SW480 (cell line): Measurements from ENCODE around the gene BRD4.
A peak's percentile ranks its signal among the peaks of the same experiment; 100 is the strongest.

Experiments used
- DNase-seq: peaks from one replicate; pipeline ENCODE4 v3.0.0-alpha.2; 2016; ENCODE audit warnings: low spot score

BRD4 gene

GRCh38 chr19:15248106-15248505, 84.2 kb downstream of the BRD4 start:
- no peak for DNase-seq

DNA sequence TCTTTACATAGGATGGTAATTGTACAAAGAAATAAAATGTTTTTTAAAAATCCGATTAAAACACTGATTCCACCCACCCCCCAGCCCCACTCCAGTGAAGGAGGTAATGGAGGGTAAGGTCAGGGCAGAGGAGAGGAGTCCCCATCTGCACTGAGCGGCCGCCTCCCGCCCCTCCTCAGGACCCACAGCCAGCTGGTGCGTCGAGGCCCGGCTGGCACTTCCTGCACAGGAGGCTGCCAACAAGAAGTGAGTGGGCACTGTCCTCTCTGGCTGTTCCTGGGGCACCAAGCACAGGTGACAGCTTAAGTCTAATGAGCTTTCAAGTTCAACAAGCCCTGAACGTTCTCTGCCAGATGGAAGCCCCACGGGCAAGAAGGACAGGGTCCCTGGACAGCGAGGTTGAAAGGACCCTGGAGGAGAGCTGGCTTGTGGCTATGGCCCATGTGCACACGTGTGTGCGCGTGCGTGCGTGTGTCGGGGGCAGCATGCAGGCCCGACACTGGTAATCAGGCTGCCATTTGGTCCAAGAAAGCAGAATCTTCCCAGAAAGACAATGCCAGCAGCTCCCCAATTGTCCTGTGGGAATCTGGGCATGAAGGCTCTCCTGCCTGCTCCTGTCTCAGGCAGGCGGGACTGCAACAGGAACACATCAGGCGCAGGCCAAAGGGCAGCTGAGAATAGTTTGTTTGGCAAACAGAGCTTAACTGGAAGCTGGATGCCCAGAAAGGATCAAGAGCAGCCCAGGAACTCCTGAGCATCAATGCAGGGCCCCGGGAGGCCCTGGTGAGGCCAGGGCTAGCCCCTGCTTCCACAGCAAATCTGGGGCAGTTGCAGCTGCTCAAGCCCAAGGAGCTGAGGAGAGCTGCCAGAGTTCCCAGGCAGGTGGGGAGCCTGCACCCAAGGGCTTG, 85.0 kb downstream of the BRD4 start:
- no peak for DNase-seq

GRCh38 chr19:15246198-15246481, 86.2 kb downstream of the BRD4 start:
- DNase-seq, result no peak

DNA sequence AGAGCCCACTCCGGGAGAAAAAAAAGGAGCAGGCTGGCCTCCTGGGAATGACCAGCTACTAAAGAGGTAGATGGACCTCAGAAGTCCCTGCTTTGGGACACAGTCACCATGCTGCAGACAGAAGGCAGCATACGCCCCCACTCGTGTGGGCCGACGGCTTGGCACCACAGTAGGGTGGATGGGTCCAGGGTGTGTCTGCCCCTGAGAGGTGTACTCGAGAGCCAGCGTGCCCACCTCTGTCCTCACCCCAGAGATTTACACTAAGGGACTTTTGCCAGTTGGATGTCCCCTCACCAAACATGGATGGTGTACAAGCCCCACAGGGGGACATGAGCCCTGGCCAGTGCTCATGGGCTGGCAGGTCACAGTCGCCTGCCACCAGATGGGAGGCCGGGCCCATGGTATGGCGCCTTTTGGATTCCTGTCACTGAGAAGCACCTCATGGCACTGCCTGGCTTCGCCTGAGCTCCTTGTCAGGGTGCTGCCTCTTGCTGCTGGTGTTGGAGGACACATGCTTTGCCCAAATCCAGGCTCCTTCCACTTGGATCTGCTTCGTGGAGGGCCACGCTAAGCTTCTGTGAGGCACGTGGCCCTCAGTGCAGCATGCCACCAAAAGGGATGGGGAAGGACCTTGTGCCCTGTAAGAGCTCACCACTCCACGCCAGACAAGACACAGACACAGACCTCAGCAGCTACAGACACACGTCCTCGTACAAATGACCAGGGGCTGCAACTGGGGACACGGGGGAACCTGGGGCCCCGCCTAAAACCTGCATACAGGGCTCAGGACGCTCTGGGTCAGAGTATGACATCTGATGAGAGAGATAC, 86.8 kb downstream of the BRD4 start:
- no peak for DNase-seq

- no peak for DNase-seq
Observed at GRCh38 chr19:15244808-15245207, 87.5 kb downstream of the BRD4 start.

DNA sequence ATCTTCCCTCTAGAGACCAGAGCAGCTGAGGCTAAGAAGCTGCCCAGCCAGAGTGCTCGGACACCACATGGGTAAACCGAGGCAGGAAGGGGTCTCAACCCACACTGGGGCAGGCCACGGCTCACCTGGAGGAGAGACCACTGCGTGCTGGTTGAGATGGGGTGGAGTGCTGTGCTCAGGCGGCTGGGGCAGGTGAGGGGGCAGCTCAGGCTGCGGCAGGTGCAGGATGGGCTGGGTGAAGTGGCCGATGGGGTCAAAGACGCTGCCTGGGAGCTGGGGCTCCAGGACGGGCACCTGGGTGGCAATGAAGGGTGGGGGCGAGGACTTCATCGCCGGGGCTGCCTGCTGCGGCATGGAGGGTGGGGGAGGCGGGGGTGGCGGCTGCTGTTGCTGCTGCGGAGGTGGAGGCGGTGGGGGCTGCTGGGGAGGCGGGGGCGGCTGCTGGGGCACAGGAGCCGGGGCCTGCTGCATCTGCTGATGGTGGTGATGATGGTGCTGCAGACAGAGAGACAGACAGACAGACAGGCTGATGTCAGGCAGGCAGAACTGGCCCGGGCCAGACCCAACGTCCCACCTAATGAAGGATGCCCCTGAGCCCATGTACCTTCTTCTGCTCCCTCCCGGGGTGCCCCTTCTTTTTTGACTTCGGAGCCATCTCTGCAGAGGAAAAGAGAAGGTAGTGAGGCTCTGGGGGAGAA, 88.1 kb downstream of the BRD4 start:
- no peak for DNase-seq

DNA sequence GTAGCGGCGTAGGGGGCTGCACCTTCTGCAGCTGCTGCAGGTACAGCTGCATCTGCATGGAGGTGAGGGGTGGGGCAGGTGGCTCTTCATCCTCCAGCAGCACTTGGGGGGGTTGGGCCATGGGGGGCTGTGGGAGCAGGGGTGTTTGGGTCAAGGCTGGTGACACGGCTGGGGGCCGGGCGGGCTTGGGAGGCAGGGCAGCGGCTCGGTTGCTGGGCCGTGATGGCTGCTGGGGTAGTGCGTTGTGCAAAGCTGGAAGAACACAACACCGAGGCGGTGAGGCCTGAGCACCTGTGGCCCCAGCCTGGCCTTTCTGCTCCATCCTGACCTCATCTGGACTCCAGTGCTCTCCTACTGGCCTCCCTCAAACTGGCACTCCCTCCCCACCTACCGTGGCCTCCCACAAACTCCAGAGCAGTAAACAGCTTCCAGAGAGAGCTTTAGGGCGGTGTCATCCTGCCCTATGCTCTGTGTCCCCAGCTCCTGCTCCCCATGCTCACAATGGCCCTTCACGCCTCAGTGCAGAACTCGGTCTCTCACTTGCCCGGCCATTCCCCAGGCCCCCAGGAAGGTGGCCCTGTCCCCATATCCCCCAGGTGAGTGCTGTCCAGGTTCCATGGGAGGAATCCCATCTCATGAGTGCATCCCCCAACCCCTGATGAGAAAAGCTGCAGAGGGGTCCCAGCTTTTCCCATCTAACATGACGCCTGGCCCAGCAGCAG, 88.9 kb downstream of the BRD4 start:
- no peak for DNase-seq

- DNase-seq, result no peak
Observed at GRCh38 chr19:15241259-15241910, 91.0 kb downstream of the BRD4 start.

GRCh38 chr19:15240515-15240914, 91.8 kb downstream of the BRD4 start:
- no peak for DNase-seq

- DNase-seq, result no peak
Observed at GRCh38 chr19:15239337-15239949, 92.9 kb downstream of the BRD4 start.

DNA sequence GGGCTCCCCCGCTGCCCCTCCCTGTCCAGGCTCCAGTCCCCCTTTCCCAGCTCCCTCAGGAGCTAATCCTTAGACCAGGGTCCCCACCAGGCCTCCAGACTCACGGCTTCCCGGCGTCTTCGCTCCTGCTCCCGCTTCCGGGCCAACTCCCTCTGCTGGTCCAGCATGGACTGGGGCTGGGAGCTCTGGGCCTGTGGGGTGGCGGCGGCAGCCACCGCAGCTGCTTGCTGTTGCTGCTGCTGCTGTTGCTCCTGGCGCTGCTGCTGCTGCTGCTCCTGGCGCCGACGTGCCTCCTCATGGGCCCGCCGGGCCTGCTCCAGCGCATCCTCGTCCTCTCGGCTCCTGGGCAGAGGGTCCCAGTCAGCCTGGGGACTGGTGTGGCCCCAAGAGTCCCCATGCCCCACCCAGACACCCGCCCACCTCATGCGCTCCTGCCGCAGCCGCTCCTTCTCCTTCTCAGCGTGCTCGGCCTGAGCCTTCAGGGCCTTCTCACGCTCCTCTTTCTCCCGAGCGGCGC, 93.6 kb downstream of the BRD4 start:
- DNase-seq, result no peak

- no peak for DNase-seq
Observed at GRCh38 chr19:15237759-15238638, 94.3 kb downstream of the BRD4 start.

- DNase-seq, result no peak
Observed at GRCh38 chr19:15236886-15237285, 95.5 kb downstream of the BRD4 start.

DNA sequence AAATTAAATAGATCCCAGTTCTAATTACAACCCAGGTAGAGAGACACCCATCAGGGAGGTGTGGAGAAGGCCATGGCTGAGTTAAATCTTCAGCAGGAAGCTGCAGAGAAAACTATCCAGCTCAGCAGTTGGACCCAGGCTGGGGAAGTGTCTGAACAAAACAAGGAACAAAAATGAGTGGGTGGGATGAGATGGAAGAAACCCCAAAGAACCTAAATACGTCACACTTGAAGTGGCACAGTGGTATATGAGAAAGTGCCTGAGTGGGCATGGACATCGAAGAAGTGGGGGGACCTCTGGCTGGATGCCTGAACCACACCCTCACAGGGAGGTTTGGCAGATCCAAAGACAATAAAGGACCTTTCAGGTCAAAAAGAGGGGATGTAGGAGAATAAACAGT, 96.6 kb downstream of the BRD4 start:
- no peak for DNase-seq

DNA sequence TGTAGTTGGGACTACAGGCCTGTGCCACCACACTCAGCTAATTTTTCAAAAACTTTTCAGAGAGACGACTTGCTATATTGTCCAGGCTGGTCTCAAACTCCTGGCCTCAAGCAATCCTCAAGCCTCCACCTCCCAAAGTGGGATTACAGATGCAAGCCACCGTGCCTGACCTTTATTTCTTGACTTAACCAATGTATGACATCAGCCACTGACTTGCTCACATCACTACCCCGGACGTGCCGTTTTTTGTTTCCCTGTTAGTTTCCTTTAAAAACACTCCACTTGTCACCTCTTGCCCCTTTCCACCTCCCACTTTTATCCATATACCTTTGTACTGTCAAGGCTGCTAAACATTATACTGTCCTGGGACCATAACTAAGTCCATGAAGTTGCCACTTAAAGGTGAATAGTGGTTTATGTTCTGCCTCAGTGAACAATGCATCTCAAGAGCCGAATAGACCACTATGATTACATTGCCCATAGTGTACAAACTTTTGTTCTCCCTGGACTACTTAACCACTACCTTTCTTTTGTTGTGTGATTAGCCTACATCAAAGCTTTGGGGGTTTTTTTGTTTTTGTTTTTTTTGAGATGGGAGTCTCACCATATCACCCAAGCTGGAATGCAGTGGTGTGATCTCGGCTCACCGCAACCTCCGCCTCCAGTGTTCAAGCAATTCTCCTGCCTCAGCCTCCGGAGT, 97.8 kb downstream of the BRD4 start:
- DNase-seq, result peak; percentile 97

GRCh38 chr19:15231271-15231670, 101.1 kb downstream of the BRD4 start:
- DNase-seq, result no peak

DNA sequence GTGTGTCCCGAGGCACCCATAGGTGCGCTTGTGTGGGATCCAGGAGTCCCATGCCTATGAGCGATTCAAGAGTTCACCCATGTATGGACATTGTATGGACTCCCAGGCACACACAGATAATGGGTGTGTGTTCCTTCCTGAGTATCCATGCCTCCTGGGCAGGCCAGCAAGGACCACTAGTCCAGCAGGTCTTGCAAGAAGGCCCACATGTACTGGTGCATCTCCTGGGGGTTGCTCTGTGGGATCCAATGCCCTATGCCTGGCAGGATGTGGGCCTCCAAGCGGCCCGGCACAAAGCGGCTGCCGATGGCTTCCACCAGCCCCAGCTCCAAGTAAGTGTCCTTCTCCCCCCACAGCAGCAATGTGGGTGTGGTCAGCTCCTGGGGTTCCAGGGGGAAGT, 105.1 kb downstream of the BRD4 start:
- no peak for DNase-seq

DNA sequence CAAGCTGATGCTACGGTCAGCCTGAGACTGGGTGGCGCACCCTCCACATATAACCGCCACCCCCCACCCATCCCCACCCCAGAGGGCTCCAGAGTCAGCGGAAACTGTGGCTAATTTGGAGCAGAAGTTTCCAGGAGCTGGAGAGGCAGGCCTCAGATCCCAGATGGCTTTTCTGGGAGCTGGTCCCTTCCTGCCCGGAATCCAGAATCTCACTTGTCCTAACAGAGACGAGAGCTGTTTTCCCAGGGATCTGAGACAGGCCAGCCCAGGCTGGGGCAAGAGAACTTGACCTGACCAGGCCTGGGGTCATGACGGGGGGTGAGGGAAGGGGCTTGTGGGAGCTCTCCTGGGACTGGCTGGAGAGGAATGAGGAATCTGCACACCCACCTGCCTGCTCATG, 106.6 kb downstream of the BRD4 start:
- no peak for DNase-seq

- no peak for DNase-seq
Observed at GRCh38 chr19:15223649-15224361, 108.5 kb downstream of the BRD4 start.
